Lung (tissue), 12 donors: ENCODE data around the gene SLFN12. TPM values are rescaled to one million over a fixed set of nuclear protein-coding genes. Genes with fewer than 3 reads are reported as not detected.

Source experiments
- ATAC-seq: fragments of 200-7000 bp; cut with Tn5 transposase; one replicate; pipeline ENCODE4 v1.9.1; 2020; ENCODE audit warnings: moderate number of reproducible peaks; ENCODE audit not compliant: insufficient read depth, low FRiP score
- DNase-seq, 3 donors: peaks; one replicate each; pipeline ENCODE4 v3.0.0-alpha.2; 2013 to 2017
- H3K27ac ChIP-seq, 2 donors: one replicate each; pipeline ENCODE4 v1.5.1; 2013; ENCODE audit warnings: mild to moderate bottlenecking in 2 of 2, moderate library complexity in 2 of 2, control low read depth in 1 of 2, inconsistent platforms in 1 of 2, low read depth in 1 of 2, low read length in 1 of 2
- H3K27me3 ChIP-seq, 3 donors: one replicate each; pipeline ENCODE4 v1.5.1; 2013; ENCODE audit warnings: low read length in 2 of 3; ENCODE audit not compliant: control insufficient read depth in 3 of 3, insufficient read depth in 3 of 3
- H3K36me3 ChIP-seq, 4 donors: one replicate each; pipeline ENCODE4 v1.5.1; 2013; ENCODE audit warnings: low read length in 4 of 4, mild to moderate bottlenecking in 1 of 4, moderate library complexity in 1 of 4; ENCODE audit not compliant: control insufficient read depth in 4 of 4, insufficient read depth in 4 of 4
- H3K4me1 ChIP-seq, 5 donors: one replicate each; pipeline ENCODE4 v1.5.1; 2013; ENCODE audit warnings: low read length in 5 of 5, mild to moderate bottlenecking in 2 of 5, moderate library complexity in 1 of 5; ENCODE audit not compliant: control insufficient read depth in 5 of 5, insufficient read depth in 5 of 5
- H3K4me3 ChIP-seq: one replicate; pipeline ENCODE4 v1.5.1; 2013; ENCODE audit warnings: mild to moderate bottlenecking, control low read depth, moderate library complexity
- H3K9ac ChIP-seq, 2 donors: one replicate each; pipeline ENCODE4 v1.5.1; 2013; ENCODE audit warnings: low read length in 2 of 2, control low read depth in 1 of 2; ENCODE audit not compliant: insufficient read depth in 1 of 2
- H3K9me3 ChIP-seq, 4 donors: one replicate each; pipeline ENCODE4 v1.5.1; 2013; ENCODE audit warnings: low read length in 3 of 4, mild to moderate bottlenecking in 1 of 4, moderate library complexity in 1 of 4; ENCODE audit not compliant: control insufficient read depth in 4 of 4, insufficient read depth in 3 of 4
- CTCF ChIP-seq: IDR thresholded peaks from 2 replicates; pipeline ENCODE4 v1.5.1; 2012; ENCODE audit warnings: mild to moderate bottlenecking; ENCODE audit errors: control extremely low read depth, extremely low read depth
- WGBS, 2 donors: extraction: QIAGEN DNeasy Blood & Tissue Kit; methylation state at CpG; one replicate each; pipeline ENCODE4 v1.1.7; 2013; 5-methylcytosine and 5-hydroxymethylcytosine counted together
- polyA plus RNA-seq, 2 donors: library from polyadenylated mRNA; stranded (reverse); fragments of 200-250 nt; gene quantifications; one replicate each; pipeline ENCODE4 v1.2.1, GENCODE V29; 2013
- total RNA-seq, 2 donors: library from RNA; depleted of rRNA in 1 of 2; stranded (reverse); fragments of >200 nt in 1 of 2; gene quantifications; one replicate each; pipeline ENCODE4 v1.2.1, GENCODE V29; 2014 to 2021
- donor health status: control.
- donor health status: control.
- donor health status: Bipolar disorder and iron deficiency.
- donor health status: healthy.
- donor health status: DM: yes; HTN: yes; CAD: no.

The SLFN12 gene
- total and polyA plus RNA-seq, 4 donors, result 2.9 to 27.4 (median 8.0) TPM

- H3K36me3 ChIP-seq, result peaks cover 0 to 5% (median 0%) of the 10 kb centered on the region in 4 donors
- H3K27me3 ChIP-seq, result peaks cover 0 to 33% (median 0%) of the 10 kb centered on the region in 3 donors
- no peak overlapping the region for H3K27ac ChIP-seq
- H3K4me3 ChIP-seq, result no peak overlapping the region
- WGBS, 2 donors, result 57 to 62% methylated on average over 2 of the region's 2 CpGs
- no peak for TF ChIP-seq CTCF
- DNase-seq (no peak), ATAC-seq (no peak)
- H3K4me1 ChIP-seq, result no peaks in the 10 kb centered on the region
- no peak overlapping the region for H3K9ac ChIP-seq
- H3K9me3 ChIP-seq, result no peaks in the 10 kb centered on the region
Measured at GRCh38 chr17:35476283-35476820, 44.1 kb upstream of the SLFN12 start.

GRCh38 chr17:35468475-35468874 is 36.2 kb upstream of the SLFN12 start:
- no peak for TF ChIP-seq CTCF
- Histone ChIP-seq H3K9me3 (no peaks in the 10 kb centered on the region), H3K36me3 (no peaks in the 10 kb centered on the region), H3K9ac (no peak overlapping the region), H3K4me3 (no peak overlapping the region), H3K27ac (no peak overlapping the region), H3K4me1 (no peaks in the 10 kb centered on the region), H3K27me3 (peaks cover 0 to 24% (median 0%) of the 10 kb centered on the region in 3 donors)
- DNase-seq (no peak), ATAC-seq (no peak)
- 83 to 93% methylated on average over 4 of the region's 4 CpGs for WGBS, 2 donors

GRCh38 chr17:35467824-35468223 is 35.5 kb upstream of the SLFN12 start:
- Histone ChIP-seq H3K4me1 (no peaks in the 10 kb centered on the region), H3K27me3 (peaks cover 0 to 27% (median 0%) of the 10 kb centered on the region in 3 donors), H3K36me3 (no peaks in the 10 kb centered on the region), H3K4me3 (no peak overlapping the region), H3K9me3 (no peaks in the 10 kb centered on the region), H3K9ac (no peak overlapping the region), H3K27ac (no peak overlapping the region)
- ATAC-seq, result no peak
- no peak for DNase-seq
- no peak for TF ChIP-seq CTCF
- 83 to 85% methylated on average over 4 of the region's 4 CpGs for WGBS, 2 donors
